A673 (cell line): ENCODE results near the gene STAB2. TPM values are rescaled to one million over a fixed set of nuclear protein-coding genes. Genes with fewer than 3 reads are reported as not detected.

Source experiments
- BruUV-seq: library from RNA; stranded (reverse); fragments of 400-500 nt; replicated peaks from 2 replicates; lab custom pipeline; 2021; lab: Mats Ljungman, UMichigan
- CTCF ChIA-PET: fragments of 300-600 bp; sonication (Branson Sonifier 250); formaldehyde crosslinking; loops from one replicate; lab custom pipeline; 2022; ENCODE audit warnings: antibody characterized with exemption; lab: Charles Lee
- POLR2A ChIA-PET: fragments of 300-600 bp; sonication (Branson Sonifier 250); formaldehyde crosslinking; loops from one replicate; lab custom pipeline; 2022; ENCODE audit warnings: antibody characterized with exemption; ENCODE audit not compliant: low non-redundant PET; lab: Charles Lee
- DNase-seq: peaks from one replicate; pipeline ENCODE4 v3.0.0-alpha.2; 2015; ENCODE audit warnings: low spot score
- H3K27ac ChIP-seq: fragments of 200-600 bp; sonication (generic); 2 replicates; pipeline ENCODE4 v1.5.1; 2016; ENCODE audit warnings: mixed run types, low read depth, mild to moderate bottlenecking, mixed read lengths, antibody characterized with exemption, low read length; ENCODE audit not compliant: poor library complexity, severe bottlenecking
- H3K27me3 ChIP-seq: fragments of 200-600 bp; sonication (generic); replicated peaks from 2 replicates; pipeline ENCODE4 v1.6.1; 2017; ENCODE audit warnings: mixed run types, low read depth, mild to moderate bottlenecking, mixed read lengths, antibody characterized with exemption, low read length; ENCODE audit not compliant: insufficient read depth, poor library complexity
- H3K36me3 ChIP-seq: fragments of 200-600 bp; sonication (generic); 2 replicates; pipeline ENCODE4 v1.6.1; 2016; ENCODE audit warnings: mixed run types, mild to moderate bottlenecking, mixed read lengths, antibody characterized with exemption, low read length; ENCODE audit not compliant: insufficient read depth, poor library complexity, severe bottlenecking
- H3K4me1 ChIP-seq: fragments of 200-600 bp; sonication (generic); 2 replicates; pipeline ENCODE4 v1.6.1; 2017; ENCODE audit warnings: mixed run types, mild to moderate bottlenecking, mixed read lengths, antibody characterized with exemption, low read length; ENCODE audit not compliant: insufficient read depth, poor library complexity, severe bottlenecking
- H3K4me3 ChIP-seq: fragments of 200-600 bp; sonication (generic); 2 replicates; pipeline ENCODE4 v1.5.1; 2016; ENCODE audit warnings: low read depth, mixed run types, mild to moderate bottlenecking, mixed read lengths, low read length; ENCODE audit not compliant: poor library complexity, severe bottlenecking
- H3K9me3 ChIP-seq: fragments of 200-600 bp; sonication (generic); 2 replicates; pipeline ENCODE4 v1.6.1; 2016; ENCODE audit warnings: mixed run types, low read depth, mild to moderate bottlenecking, mixed read lengths, antibody characterized with exemption, low read length; ENCODE audit not compliant: poor library complexity, severe bottlenecking
- EZH2 ChIP-seq: fragments of 200-600 bp; sonication (generic); IDR thresholded peaks from 2 replicates; pipeline ENCODE4 v1.6.1; 2017; ENCODE audit warnings: borderline replicate concordance, low read depth, mild to moderate bottlenecking, mixed read lengths, antibody characterized with exemption, low read length; ENCODE audit not compliant: poor library complexity, severe bottlenecking
- intact Hi-C: fragments of 100-400 bp; cut with micrococcal nuclease; formaldehyde crosslinking; loops from one replicate; pipeline ENCODE4 v1.10.0; 2022; ENCODE audit not compliant: unreplicated experiment
- total RNA-seq: library from RNA; stranded (reverse); gene quantifications from 2 replicates; pipeline ENCODE4 v1.2.3, GENCODE V29; 2021
- TF ChIP-seq, protein P1 (sequence below): fragments of 300-800, 200-600 bp; sonication (generic); conservative IDR thresholded peaks from 2 replicates; pipeline ENCODE4 v1.5.1; 2017; ENCODE audit warnings: low read depth, mild to moderate bottlenecking, antibody characterized with exemption, low read length, moderate library complexity, mixed read lengths

STAB2 gene
- total RNA-seq, 1 experiment from 2014 or later = not detected

GRCh38 chr12:103768467-103769123 lies 181.5 kb downstream of the STAB2 start:
- Histone ChIP-seq H3K27me3 (no peaks in the 10 kb centered on the region), H3K27ac (peak overlapping the region; percentile 49), H3K4me1 (peaks cover 8% of the 10 kb centered on the region), H3K9me3 (no peaks in the 10 kb centered on the region), H3K36me3 (peaks cover 12% of the 10 kb centered on the region), H3K4me3 (no peak overlapping the region)
- intact Hi-C loops = loop anchor here (10.0 kb wide), 1 partner anchor 336 kb away; no protein-coding TSS in a partner anchor
- BruUV-seq = no TSS peak
- ChIA-PET POLR2A (no interaction called here), CTCF (no interaction called here)
- peak; percentile 56 for DNase-seq
- TF ChIP-seq, protein P1, sequence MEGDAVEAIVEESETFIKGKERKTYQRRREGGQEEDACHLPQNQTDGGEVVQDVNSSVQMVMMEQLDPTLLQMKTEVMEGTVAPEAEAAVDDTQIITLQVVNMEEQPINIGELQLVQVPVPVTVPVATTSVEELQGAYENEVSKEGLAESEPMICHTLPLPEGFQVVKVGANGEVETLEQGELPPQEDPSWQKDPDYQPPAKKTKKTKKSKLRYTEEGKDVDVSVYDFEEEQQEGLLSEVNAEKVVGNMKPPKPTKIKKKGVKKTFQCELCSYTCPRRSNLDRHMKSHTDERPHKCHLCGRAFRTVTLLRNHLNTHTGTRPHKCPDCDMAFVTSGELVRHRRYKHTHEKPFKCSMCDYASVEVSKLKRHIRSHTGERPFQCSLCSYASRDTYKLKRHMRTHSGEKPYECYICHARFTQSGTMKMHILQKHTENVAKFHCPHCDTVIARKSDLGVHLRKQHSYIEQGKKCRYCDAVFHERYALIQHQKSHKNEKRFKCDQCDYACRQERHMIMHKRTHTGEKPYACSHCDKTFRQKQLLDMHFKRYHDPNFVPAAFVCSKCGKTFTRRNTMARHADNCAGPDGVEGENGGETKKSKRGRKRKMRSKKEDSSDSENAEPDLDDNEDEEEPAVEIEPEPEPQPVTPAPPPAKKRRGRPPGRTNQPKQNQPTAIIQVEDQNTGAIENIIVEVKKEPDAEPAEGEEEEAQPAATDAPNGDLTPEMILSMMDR = peak; percentile 36; the same call in 1 of the 2 replicates
- no peak for TF ChIP-seq EZH2

DNA sequence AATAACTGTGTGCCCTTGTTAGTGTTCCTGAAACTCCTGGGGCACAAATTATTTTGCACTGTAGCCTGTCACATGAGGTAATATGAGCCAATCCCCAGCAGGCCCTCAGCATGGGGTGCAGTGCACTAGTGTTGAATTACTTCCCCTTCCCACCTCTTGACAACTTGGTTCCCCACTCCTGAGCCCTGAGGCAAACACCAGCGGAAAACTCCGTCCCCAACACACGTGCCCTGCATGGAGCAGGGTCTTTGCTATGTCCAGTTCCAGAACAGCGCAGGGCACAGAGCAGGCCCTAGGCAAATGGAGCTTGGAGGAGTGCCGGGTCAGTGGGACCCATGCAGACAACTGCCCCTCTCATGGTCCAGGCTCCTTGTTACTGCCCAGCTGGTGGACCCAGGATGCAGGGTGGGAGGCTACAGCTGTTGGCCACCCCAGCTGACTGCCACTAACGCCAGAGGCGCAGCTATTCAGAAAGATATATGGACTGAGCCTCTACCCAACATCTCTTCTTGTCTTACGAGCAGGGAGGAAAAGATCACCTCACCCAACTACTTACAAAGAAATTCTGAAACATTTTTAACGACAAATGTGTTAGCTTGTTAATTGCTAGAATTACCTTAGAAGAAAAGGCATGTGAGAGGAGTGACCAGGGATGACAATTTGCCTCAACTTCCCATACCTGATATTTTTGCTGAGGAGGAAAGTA lies 182.3 kb downstream of the STAB2 start:
- peaks cover 8% of the 10 kb centered on the region for H3K4me1 ChIP-seq
- intact Hi-C loops = loop anchor here (10.0 kb wide), 1 partner anchor 335 kb away; no protein-coding TSS in a partner anchor
- ChIA-PET CTCF (no interaction called here), POLR2A (no interaction called here)
- no peak overlapping the region for H3K4me3 ChIP-seq
- H3K9me3 ChIP-seq = no peaks in the 10 kb centered on the region
- H3K27ac ChIP-seq = peak overlapping the region; percentile 49
- TF ChIP-seq EZH2 = no peak
- TF ChIP-seq, protein P1 = no peak
- peaks cover 11% of the 10 kb centered on the region for H3K36me3 ChIP-seq
- no TSS peak for BruUV-seq
- H3K27me3 ChIP-seq = no peaks in the 10 kb centered on the region
- DNase-seq = peak; percentile 58

- H3K4me3 ChIP-seq = no peak overlapping the region
- ChIA-PET CTCF (no interaction called here), POLR2A (no interaction called here)
- intact Hi-C loops = loop anchor here (5.0 kb wide), 1 partner anchor 106 kb away; no protein-coding TSS in a partner anchor
- BruUV-seq = no TSS peak
- no peaks in the 10 kb centered on the region for H3K9me3 ChIP-seq
- no peaks in the 10 kb centered on the region for H3K27me3 ChIP-seq
- H3K36me3 ChIP-seq = peaks cover 7% of the 10 kb centered on the region
- H3K4me1 ChIP-seq = peaks cover 8% of the 10 kb centered on the region
- no peak overlapping the region for H3K27ac ChIP-seq
- no peak for TF ChIP-seq EZH2
- TF ChIP-seq, protein P1 = peak; percentile 56
- peak; percentile 47 for DNase-seq
These were observed 184.4 kb downstream of the STAB2 start for GRCh38 chr12:103771466-103771865.
